SH-SY5Y (cell line): ENCODE data around the gene MARCHF3.

ENCODE experiments used
- GATA2 ChIP-seq: IDR thresholded peaks from 2 replicates; pipeline ENCODE4 v1.6.1; 2011; ENCODE audit warnings: mild to moderate bottlenecking, low read depth, low read length
- GATA3 ChIP-seq: IDR thresholded peaks from 2 replicates; pipeline ENCODE4 v1.6.1; 2011; ENCODE audit warnings: low read depth, mild to moderate bottlenecking, low read length, moderate library complexity

DNA sequence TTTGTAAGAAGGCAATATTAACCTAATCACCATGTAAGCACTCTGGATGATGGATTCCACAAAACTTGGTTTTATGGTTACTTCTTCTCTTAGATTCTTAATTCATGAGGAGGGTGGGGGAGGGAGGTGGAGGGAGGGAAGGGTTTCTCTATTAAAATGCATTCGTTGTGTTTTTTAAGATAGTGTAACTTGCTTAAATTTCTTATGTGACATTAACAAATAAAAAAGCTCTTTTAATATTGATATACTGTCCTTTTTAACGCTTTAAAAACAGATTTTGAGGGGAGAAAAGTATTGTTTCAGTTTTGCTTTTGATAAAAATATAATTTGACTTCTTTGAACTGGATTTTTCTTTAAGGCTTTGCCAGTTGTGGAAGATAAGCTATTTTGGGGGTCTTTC, 193.6 kb downstream of the MARCHF3 start:
- TF ChIP-seq GATA2 (no peak), GATA3 (no peak)
